H1 (cell line): ENCODE results near the gene NUTM2F. TPM values are rescaled to one million over a fixed set of nuclear protein-coding genes. Genes with fewer than 3 reads are reported as not detected.
"Not testable (repeated sequence)": the region's sequence is repeated elsewhere in the genome, so short reads cannot be mapped to it uniquely, and the experiment has no call there.

Experiments
- CTCF ChIA-PET: fragments of 300-600 bp; sonication (Branson Sonifier 250); formaldehyde crosslinking; loops from one replicate; lab custom pipeline; 2021; ENCODE audit not compliant: partially characterized antibody; lab: Charles Lee
- POLR2A ChIA-PET: fragments of 300-600 bp; sonication (Branson Sonifier 250); formaldehyde crosslinking; loops from one replicate; lab custom pipeline; 2021; ENCODE audit warnings: inconsistent platforms; ENCODE audit not compliant: partially characterized antibody; lab: Charles Lee
- DNase-seq, 2 experiments: peaks; one replicate each; pipeline versions ENCODE4 v3.0.0 to v3.0.0-alpha.2; 2010 to 2022; ENCODE audit warnings: low spot score in 2 of 2, low read depth in 1 of 2, mixed read lengths in 1 of 2
- FAIRE-seq: peaks from 2 replicates; lab custom pipeline; 2011; peaks lifted over from hg19 to GRCh38; lab: Jason Lieb, UNC
- H2AFZ ChIP-seq: 2 replicates; pipeline ENCODE4 v1.8.1; 2012; ENCODE audit warnings: low read length, inconsistent platforms
- H2AK5ac ChIP-seq: 2 replicates; pipeline ENCODE4 v1.6.1; 2013; ENCODE audit warnings: low read depth, low read length
- H2BK120ac ChIP-seq: replicated peaks from 2 replicates; pipeline ENCODE3; 2013; ENCODE audit warnings: low read depth, low read length, inconsistent platforms
- H2BK12ac ChIP-seq: 2 replicates; pipeline ENCODE4 v1.6.1; 2013; ENCODE audit warnings: low read depth, low read length
- H2BK15ac ChIP-seq: 2 replicates; pipeline ENCODE4 v1.6.1; 2013; ENCODE audit warnings: low read length
- H2BK20ac ChIP-seq: 2 replicates; pipeline ENCODE4 v1.6.1; 2013; ENCODE audit warnings: low read length
- H2BK5ac ChIP-seq: 2 replicates; pipeline ENCODE4 v1.6.1; 2013; ENCODE audit warnings: low read depth, low read length
- H3K14ac ChIP-seq: 2 replicates; pipeline ENCODE4 v1.6.1; 2013; ENCODE audit warnings: inconsistent platforms; ENCODE audit not compliant: insufficient read length
- H3K18ac ChIP-seq: 2 replicates; pipeline ENCODE4 v1.6.1; 2013; ENCODE audit warnings: low read length; ENCODE audit errors: extremely low read depth
- H3K23ac ChIP-seq: 2 replicates; pipeline ENCODE4 v1.6.1; 2013; ENCODE audit warnings: inconsistent platforms; ENCODE audit not compliant: insufficient read length
- H3K23me2 ChIP-seq: 2 replicates; pipeline ENCODE4 v1.6.1; 2013; ENCODE audit warnings: low read depth, low read length
- H3K27ac ChIP-seq: 2 replicates; pipeline ENCODE4 v1.6.1; 2011; ENCODE audit warnings: low read depth, low read length, inconsistent platforms
- H3K27me3 ChIP-seq, 4 experiments: replicated peaks in 1 of 4; 1 replicate in 1 of 4; 2 replicates in 3 of 4; pipeline versions ENCODE4 v1.6.1 to v1.8.1; 2011 to 2013; ENCODE audit warnings: low read length in 3 of 4, mild to moderate bottlenecking in 3 of 4, inconsistent platforms in 2 of 4, mixed read lengths in 2 of 4, moderate library complexity in 1 of 4; ENCODE audit not compliant: control insufficient read depth in 3 of 4, insufficient read depth in 3 of 4; ENCODE audit errors: extremely low read depth in 1 of 4
- H3K36me3 ChIP-seq, 4 experiments: 2 replicates each; pipeline versions ENCODE4 v1.6.1 to v1.8.1; 2011 to 2013; ENCODE audit warnings: mild to moderate bottlenecking in 4 of 4, low read length in 3 of 4, moderate library complexity in 2 of 4, control low read depth in 1 of 4, inconsistent platforms in 1 of 4; ENCODE audit not compliant: insufficient read depth in 4 of 4, control insufficient read depth in 2 of 4
- H3K4ac ChIP-seq: replicated peaks from 2 replicates; pipeline ENCODE3; 2013; ENCODE audit warnings: low read length, low read depth, mixed read lengths, inconsistent platforms; ENCODE audit not compliant: insufficient read length
- H3K4me1 ChIP-seq, 4 experiments: replicated peaks in 1 of 4; 1 replicate in 1 of 4; 2 replicates in 3 of 4; pipeline versions ENCODE4 v1.6.1 to v1.8.1; 2011 to 2013; ENCODE audit warnings: low read length in 3 of 4, inconsistent platforms in 2 of 4, mixed read lengths in 1 of 4; ENCODE audit not compliant: insufficient read depth in 4 of 4, control insufficient read depth in 3 of 4
- H3K4me2 ChIP-seq, 2 experiments: 2 replicates each; pipeline versions ENCODE4 v1.6.1 to v1.8.1; 2011 to 2013; ENCODE audit warnings: low read depth in 2 of 2, low read length in 2 of 2, control low read depth in 1 of 2, inconsistent platforms in 1 of 2, mild to moderate bottlenecking in 1 of 2; ENCODE audit not compliant: insufficient read depth in 1 of 2
- H3K4me3 ChIP-seq, 4 experiments: fragments of 200-600, 300-600 bp in 1 of 4; sonication (generic), shearing (Covaris generic), sonication (Bioruptor Twin) in 1 of 4; 2 replicates each; pipeline versions ENCODE4 v1.5.1 to v1.8.1; 2011 to 2016; ENCODE audit warnings: low read length in 4 of 4, low read depth in 3 of 4, control low read depth in 2 of 4, inconsistent platforms in 2 of 4, mild to moderate bottlenecking in 2 of 4, mixed read lengths in 1 of 4, moderate library complexity in 1 of 4; ENCODE audit not compliant: insufficient read depth in 2 of 4; ENCODE audit errors: extremely low read depth in 1 of 4
- H3K56ac ChIP-seq: replicated peaks from 2 replicates; pipeline ENCODE3; 2013; ENCODE audit warnings: low read depth, mild to moderate bottlenecking, mixed read lengths, low read length, inconsistent platforms; ENCODE audit not compliant: insufficient read length
- H3K79me1 ChIP-seq: 2 replicates; pipeline ENCODE4 v1.6.1; 2013; ENCODE audit warnings: low read depth, low read length, control low read depth
- H3K79me2 ChIP-seq, 2 experiments: 2 replicates each; pipeline versions ENCODE4 v1.6.1 to v1.8.1; 2012 to 2013; ENCODE audit warnings: low read length in 2 of 2, mild to moderate bottlenecking in 2 of 2, inconsistent platforms in 1 of 2; ENCODE audit not compliant: insufficient read depth in 2 of 2, control insufficient read depth in 1 of 2
- H3K9ac ChIP-seq, 4 experiments: replicated peaks in 1 of 4; 1 replicate in 1 of 4; 2 replicates in 3 of 4; pipeline versions ENCODE4 v1.6.1 to v1.8.1; 2011 to 2013; ENCODE audit warnings: low read depth in 3 of 4, low read length in 3 of 4, control low read depth in 2 of 4, mild to moderate bottlenecking in 2 of 4, moderate library complexity in 2 of 4, inconsistent platforms in 1 of 4; ENCODE audit errors: extremely low read depth in 1 of 4
- H3K9me3 ChIP-seq, 2 experiments: 2 replicates each; pipeline versions ENCODE4 v1.6.1 to v1.8.1; 2012 to 2013; ENCODE audit warnings: mild to moderate bottlenecking in 2 of 2, moderate library complexity in 2 of 2, control low read depth in 1 of 2, inconsistent platforms in 1 of 2, low read depth in 1 of 2, low read length in 1 of 2, mixed read lengths in 1 of 2; ENCODE audit not compliant: insufficient read depth in 2 of 2
- H4K20me1 ChIP-seq, 2 experiments: replicated peaks in 1 of 2; 2 replicates each; pipeline versions ENCODE3 to v1.8.1; 2011 to 2013; ENCODE audit warnings: inconsistent platforms in 2 of 2, low read length in 2 of 2, mild to moderate bottlenecking in 1 of 2; ENCODE audit not compliant: insufficient read depth in 2 of 2, control insufficient read depth in 1 of 2
- H4K5ac ChIP-seq: 2 replicates; pipeline ENCODE4 v1.6.1; 2013; ENCODE audit warnings: low read length, low read depth, mixed read lengths, inconsistent platforms; ENCODE audit not compliant: insufficient read length
- H4K8ac ChIP-seq: 2 replicates; pipeline ENCODE4 v1.8.0; 2013; ENCODE audit warnings: mild to moderate bottlenecking, moderate library complexity, low read length, inconsistent platforms; ENCODE audit not compliant: insufficient read depth; ENCODE audit errors: extremely low read depth
- H4K91ac ChIP-seq: replicated peaks from 2 replicates; pipeline ENCODE3; 2013; ENCODE audit warnings: low read length, mixed read lengths, inconsistent platforms; ENCODE audit not compliant: insufficient read length
- WGBS, 2 experiments: shearing (Covaris generic) in 1 of 2; methylation state at CpG; one replicate each; pipeline versions ENCODE4 v1.1.6 to v1.1.7; 2013 to 2015; ENCODE audit warnings: low lambda C conversion rate in 2 of 2, mixed read lengths in 2 of 2, inconsistent platforms in 1 of 2, low coverage in 1 of 2, missing lambda C conversion rate in 1 of 2; ENCODE audit not compliant: insufficient replicate concordance in 2 of 2, insufficient coverage in 1 of 2, insufficient read length in 1 of 2; ENCODE audit errors: extremely low coverage in 1 of 2, missing lambda C conversion rate in 1 of 2; 5-methylcytosine and 5-hydroxymethylcytosine counted together
- polyA plus RNA-seq, 7 experiments: library from polyadenylated mRNA; depleted of rRNA in 3 of 7; stranded (reverse) in 5 of 7; unstranded in 2 of 7; fragments of >200 nt in 5 of 7; fragments of 200-250 nt in 2 of 7; gene quantifications; 1 replicate in 5 of 7; 2 replicates in 1 of 7; 4 replicates in 1 of 7; pipeline versions ENCODE4 v1.2.1 to v1.2.3, GENCODE V29; 2011 to 2013; ENCODE audit warnings: missing spikeins in 2 of 7, mixed read lengths in 2 of 7
- total RNA-seq: library from RNA; stranded (reverse); fragmentation: NEBNext Ultra II Directional; extraction: Animal tissue kit (Norgen Biotek cat#: 25700); gene quantifications from 2 replicates; pipeline ENCODE4 v1.2.1, GENCODE V29; 2021

NUTM2F gene
- total and polyA plus RNA-seq, 2 of the 8 experiments (the other 6 are each of a cell fraction or from before 2014, with no cell fraction given) = 0.06 to 0.19 TPM

GRCh38 chr9:94323153-94323798 lies 5.2 kb downstream of the NUTM2F start:
- H3K14ac ChIP-seq, H2AK5ac ChIP-seq, H3K23ac ChIP-seq, H3K4ac ChIP-seq, H3K4me1 ChIP-seq, H4K91ac ChIP-seq, H2BK120ac ChIP-seq, H3K9ac ChIP-seq, H3K18ac ChIP-seq, H3K27me3 ChIP-seq, H2AFZ ChIP-seq, H2BK5ac ChIP-seq, H3K27ac ChIP-seq, CTCF ChIA-PET, H2BK15ac ChIP-seq, H3K23me2 ChIP-seq, H3K4me2 ChIP-seq, H3K36me3 ChIP-seq, H3K79me2 ChIP-seq, H3K9me3 ChIP-seq, H3K4me3 ChIP-seq, H2BK12ac ChIP-seq, DNase-seq, H3K79me1 ChIP-seq, FAIRE-seq, H4K8ac ChIP-seq, H2BK20ac ChIP-seq, H4K20me1 ChIP-seq, H3K56ac ChIP-seq, H4K5ac ChIP-seq, POLR2A ChIA-PET: not testable (repeated sequence)
- 84% methylated on average over 7 of the region's 18 CpGs; no CpG with 5 or more reads in 1 of the 2 experiments for WGBS, 2 experiments

- H2AK5ac ChIP-seq, H3K36me3 ChIP-seq, H3K23me2 ChIP-seq, H3K79me1 ChIP-seq, H3K23ac ChIP-seq, H3K27me3 ChIP-seq, H3K4me2 ChIP-seq, H3K27ac ChIP-seq, H2BK5ac ChIP-seq, H3K56ac ChIP-seq, FAIRE-seq, H2BK15ac ChIP-seq, H4K20me1 ChIP-seq, H2BK20ac ChIP-seq, H3K79me2 ChIP-seq, H3K4me1 ChIP-seq, H3K4ac ChIP-seq, H4K91ac ChIP-seq, H4K5ac ChIP-seq, H2BK12ac ChIP-seq, H3K9ac ChIP-seq, H2BK120ac ChIP-seq, H4K8ac ChIP-seq, CTCF ChIA-PET, H3K4me3 ChIP-seq, H3K14ac ChIP-seq, DNase-seq, H3K18ac ChIP-seq, H2AFZ ChIP-seq, H3K9me3 ChIP-seq, POLR2A ChIA-PET: not testable (repeated sequence)
- WGBS, 2 experiments = 100% methylated on average over 4 of the region's 9 CpGs; no CpG with 5 or more reads in 1 of the 2 experiments
These were observed 6.0 kb downstream of the NUTM2F start for GRCh38 chr9:94322342-94322940.
